Measurements from ENCODE around the gene SKI.

SKI gene

DNA sequence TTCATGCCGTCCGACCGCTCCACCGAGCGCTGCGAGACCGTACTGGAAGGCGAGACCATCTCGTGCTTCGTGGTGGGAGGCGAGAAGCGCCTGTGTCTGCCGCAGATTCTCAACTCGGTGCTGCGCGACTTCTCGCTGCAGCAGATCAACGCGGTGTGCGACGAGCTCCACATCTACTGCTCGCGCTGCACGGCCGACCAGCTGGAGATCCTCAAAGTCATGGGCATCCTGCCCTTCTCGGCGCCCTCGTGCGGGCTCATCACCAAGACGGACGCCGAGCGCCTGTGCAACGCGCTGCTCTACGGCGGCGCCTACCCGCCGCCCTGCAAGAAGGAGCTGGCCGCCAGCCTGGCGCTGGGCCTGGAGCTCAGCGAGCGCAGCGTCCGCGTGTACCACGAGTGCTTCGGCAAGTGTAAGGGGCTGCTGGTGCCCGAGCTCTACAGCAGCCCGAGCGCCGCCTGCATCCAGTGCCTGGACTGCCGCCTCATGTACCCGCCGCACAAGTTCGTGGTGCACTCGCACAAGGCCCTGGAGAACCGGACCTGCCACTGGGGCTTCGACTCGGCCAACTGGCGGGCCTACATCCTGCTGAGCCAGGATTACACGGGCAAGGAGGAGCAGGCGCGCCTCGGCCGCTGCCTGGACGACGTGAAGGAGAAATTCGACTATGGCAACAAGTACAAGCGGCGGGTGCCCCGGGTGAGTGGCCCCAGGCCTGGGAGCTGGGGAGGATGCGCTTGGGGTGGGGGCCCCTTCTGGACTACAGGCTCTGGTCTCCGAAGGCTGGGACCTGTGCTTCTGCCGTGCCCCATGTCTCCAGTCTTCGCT, 1.1 kb downstream of the SKI start:
- no peaks in the 10 kb centered on the region for H3K9me3 Mint-ChIP-seq
- H3K36me3 Mint-ChIP-seq (ENCODE audit: low read depth): no peaks in the 10 kb centered on the region
- peak overlapping the region; percentile 78 to 94 (median 92) for H3K27ac Mint-ChIP-seq
- peaks cover 42% of the 10 kb centered on the region for H3K4me1 Mint-ChIP-seq
- no peaks in the 10 kb centered on the region for H3K27me3 Mint-ChIP-seq (ENCODE audit: low read depth)
- TF ChIP-seq, protein P1, sequence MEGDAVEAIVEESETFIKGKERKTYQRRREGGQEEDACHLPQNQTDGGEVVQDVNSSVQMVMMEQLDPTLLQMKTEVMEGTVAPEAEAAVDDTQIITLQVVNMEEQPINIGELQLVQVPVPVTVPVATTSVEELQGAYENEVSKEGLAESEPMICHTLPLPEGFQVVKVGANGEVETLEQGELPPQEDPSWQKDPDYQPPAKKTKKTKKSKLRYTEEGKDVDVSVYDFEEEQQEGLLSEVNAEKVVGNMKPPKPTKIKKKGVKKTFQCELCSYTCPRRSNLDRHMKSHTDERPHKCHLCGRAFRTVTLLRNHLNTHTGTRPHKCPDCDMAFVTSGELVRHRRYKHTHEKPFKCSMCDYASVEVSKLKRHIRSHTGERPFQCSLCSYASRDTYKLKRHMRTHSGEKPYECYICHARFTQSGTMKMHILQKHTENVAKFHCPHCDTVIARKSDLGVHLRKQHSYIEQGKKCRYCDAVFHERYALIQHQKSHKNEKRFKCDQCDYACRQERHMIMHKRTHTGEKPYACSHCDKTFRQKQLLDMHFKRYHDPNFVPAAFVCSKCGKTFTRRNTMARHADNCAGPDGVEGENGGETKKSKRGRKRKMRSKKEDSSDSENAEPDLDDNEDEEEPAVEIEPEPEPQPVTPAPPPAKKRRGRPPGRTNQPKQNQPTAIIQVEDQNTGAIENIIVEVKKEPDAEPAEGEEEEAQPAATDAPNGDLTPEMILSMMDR (IDR thresholded peaks at IDR 0.05; ENCODE audit: unreplicated experiment in 3 of 3): no peak
- H3K4me3 Mint-ChIP-seq: peak overlapping the region; percentile 95 to 98 (median 97)

DNA sequence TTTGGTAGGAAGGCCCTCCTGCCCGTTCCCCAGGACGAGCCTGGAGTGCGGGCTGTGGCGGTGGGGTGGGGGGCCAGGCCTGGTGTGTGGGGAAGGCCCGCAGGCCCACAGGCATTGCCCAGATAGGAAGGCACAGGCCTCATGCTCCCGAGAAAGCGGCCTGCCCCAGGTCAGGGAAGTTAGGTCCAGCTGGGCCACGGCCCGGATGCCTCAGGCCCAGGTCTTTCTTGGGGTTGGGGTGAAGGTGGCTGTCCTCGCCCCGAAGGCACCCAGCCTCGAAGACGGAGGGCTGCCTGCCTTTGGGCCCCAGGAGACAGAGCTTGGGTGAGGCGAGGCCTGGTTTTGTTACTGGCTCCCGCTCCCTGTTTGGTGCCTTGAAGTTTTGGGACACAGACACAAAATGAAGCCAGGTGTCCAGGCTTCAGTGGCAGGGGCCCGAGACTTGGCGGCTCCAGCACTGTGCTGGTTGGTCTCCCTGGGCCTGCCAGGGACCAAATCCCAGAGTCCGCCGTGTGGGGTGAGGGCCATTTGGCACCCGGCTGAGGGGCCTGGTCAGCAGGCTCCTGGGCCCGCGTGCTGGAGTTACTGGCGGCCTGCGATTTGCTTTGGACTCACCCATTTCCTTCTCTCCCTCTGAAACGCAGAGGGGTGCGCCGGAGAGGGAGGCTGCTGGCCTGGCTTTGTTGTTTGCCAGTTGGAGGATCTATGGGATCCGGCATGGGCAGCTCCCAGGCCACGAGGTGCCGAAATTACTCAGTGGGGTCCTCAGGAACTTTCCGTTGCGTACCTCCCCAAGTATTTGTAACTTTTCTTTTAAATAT, 2.0 kb downstream of the SKI start:
- H3K4me1 Mint-ChIP-seq: peaks cover 47% of the 10 kb centered on the region
- no peaks in the 10 kb centered on the region for H3K27me3 Mint-ChIP-seq (ENCODE audit: low read depth)
- peak overlapping the region; percentile 95 to 98 (median 97) for H3K4me3 Mint-ChIP-seq
- H3K36me3 Mint-ChIP-seq (ENCODE audit: low read depth): no peaks in the 10 kb centered on the region
- H3K9me3 Mint-ChIP-seq: no peaks in the 10 kb centered on the region
- TF ChIP-seq, protein P1 (IDR thresholded peaks at IDR 0.05; ENCODE audit: unreplicated experiment in 3 of 3): no peak
- H3K27ac Mint-ChIP-seq: peak overlapping the region; percentile 78 to 98 (median 92)

DNA sequence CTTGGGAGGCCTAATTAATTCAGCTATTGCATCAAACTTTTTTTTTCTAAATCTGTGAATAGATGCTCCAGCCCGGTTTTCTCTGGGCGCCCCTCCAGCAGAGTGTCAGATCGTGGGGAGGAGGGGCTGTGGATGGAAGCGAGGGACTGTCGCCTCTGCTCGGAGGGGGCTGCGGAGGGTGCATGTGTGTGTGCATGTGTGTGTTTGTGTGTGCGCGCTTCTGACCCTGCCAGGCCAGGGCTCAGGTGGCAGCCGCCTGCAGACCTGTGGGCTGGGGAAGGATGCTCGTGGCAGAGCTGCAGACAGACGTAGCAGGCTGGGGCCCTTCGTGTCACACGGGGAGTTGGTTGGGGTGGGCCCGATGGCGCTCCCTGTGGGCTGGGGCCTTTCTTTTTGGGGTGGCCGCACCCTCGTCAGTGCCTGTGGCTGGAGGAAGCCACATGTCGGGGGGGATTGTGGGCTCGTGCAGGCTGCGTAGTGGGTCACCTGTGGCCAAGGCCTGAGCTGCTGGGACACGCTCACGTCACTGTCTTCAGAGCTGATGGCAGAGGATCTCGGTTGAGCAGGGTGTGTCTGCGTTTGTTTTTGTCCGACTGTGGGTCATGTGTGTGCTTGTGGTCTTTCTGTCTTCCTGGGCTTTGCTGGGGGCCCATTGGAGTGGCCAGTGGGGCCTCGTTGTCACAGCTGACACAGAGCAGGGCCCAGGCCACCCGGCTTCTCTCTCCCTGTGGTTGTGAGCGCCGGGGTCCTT, 2.8 kb downstream of the SKI start:
- Mint-ChIP-seq H3K27me3 (ENCODE audit: low read depth) (no peaks in the 10 kb centered on the region), H3K4me1 (peaks cover 55% of the 10 kb centered on the region), H3K9me3 (no peaks in the 10 kb centered on the region), H3K4me3 (peak overlapping the region; percentile 95 to 98 (median 97)), H3K36me3 (ENCODE audit: low read depth) (no peaks in the 10 kb centered on the region), H3K27ac (peak overlapping the region; percentile 78 to 98 (median 92))
- TF ChIP-seq, protein P1 (IDR thresholded peaks at IDR 0.05; ENCODE audit: unreplicated experiment in 3 of 3): no peak

DNA sequence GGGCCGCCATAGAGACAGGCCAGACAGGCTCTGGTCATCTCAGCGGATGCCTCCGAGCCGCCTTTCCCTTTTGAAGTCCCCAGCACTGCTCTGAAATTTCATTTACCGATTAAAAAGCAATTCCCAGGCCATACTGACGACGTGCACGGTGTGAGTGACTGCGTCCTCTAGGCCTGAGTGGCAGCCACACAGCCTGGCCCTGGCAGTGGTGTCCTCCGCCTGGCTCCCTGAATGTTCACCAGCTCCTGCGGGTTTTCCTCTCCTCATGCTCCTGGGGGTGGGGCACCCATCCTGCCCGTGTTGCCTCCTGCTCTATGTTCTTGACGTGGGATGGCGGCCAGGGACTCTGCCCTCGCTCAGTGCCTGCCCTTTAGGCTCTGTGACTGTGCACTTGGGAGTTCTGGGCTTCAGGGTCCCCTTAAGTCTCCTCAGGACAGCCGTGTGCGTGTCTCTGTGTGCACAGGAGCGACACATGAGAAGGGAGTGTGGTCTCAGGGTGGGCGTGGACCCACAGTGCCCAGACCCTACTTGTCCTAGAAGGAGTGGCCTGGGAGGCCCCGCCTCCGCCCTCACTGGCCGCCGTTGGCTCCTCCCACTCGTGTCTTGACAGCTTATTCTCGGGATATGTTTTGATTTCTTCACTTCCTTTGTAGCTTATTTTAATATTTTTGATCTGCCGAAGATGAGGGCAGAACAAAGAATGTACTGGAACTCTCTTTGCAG, 3.6 kb downstream of the SKI start:
- Mint-ChIP-seq H3K4me1 (peaks cover 56% of the 10 kb centered on the region), H3K27ac (peak overlapping the region; percentile 78 to 98 (median 92)), H3K36me3 (ENCODE audit: low read depth) (no peaks in the 10 kb centered on the region), H3K27me3 (ENCODE audit: low read depth) (no peaks in the 10 kb centered on the region), H3K9me3 (no peaks in the 10 kb centered on the region), H3K4me3 (peak overlapping the region; percentile 95 to 98 (median 97))
- TF ChIP-seq, protein P1 (IDR thresholded peaks at IDR 0.05; ENCODE audit: unreplicated experiment in 3 of 3): no peak

DNA sequence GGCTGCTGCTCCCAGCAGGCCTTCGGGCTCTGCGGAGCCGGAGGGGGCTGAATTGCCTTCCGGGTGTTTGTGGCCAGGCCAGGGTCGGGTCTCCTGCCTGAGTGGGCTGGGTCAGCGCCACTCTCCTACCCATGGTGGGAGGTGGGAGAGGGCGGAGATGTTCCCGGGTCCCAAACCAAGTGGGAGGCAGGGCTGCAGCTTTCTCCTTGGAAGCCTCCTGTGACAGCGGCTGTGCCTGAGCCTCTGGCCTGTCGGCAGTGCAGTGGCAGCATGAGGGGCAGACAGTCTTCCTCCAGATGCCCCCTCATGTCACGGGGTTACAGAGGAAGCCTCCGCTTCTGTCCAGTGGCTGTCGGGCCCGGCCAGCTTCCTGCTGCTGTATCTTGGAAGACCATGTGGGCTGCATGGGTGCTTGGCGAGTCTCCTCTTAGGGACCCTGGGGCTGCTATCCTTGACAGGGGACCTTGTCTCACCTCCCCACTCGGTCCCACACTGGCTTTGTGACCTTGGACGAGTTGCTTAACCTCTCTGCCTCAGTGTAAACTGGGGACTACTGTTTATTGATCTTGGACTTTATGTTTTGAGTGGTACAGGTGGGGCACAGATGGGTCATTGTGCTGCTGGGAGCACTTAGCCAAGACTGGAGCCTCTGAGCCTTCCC, 4.3 kb downstream of the SKI start:
- TF ChIP-seq, protein P1 (IDR thresholded peaks at IDR 0.05; ENCODE audit: unreplicated experiment in 3 of 3): no peak
- no peaks in the 10 kb centered on the region for H3K36me3 Mint-ChIP-seq (ENCODE audit: low read depth)
- peak overlapping the region; percentile 78 to 98 (median 92) for H3K27ac Mint-ChIP-seq
- no peaks in the 10 kb centered on the region for H3K9me3 Mint-ChIP-seq
- H3K4me1 Mint-ChIP-seq: peaks cover 60% of the 10 kb centered on the region
- peak overlapping the region; percentile 95 to 98 (median 97) for H3K4me3 Mint-ChIP-seq
- H3K27me3 Mint-ChIP-seq (ENCODE audit: low read depth): no peaks in the 10 kb centered on the region

Measured in nephron (organoid).